ENCODE measurements around the gene FAM163B.

- TF ChIP-seq TCF7L2 (IDR thresholded peaks at IDR 0.05; ENCODE audit: low read depth, low read length) = no peak
- TF ChIP-seq TEAD4 (IDR thresholded peaks at IDR 0.05; ENCODE audit: low read length) = no peak
- TF ChIP-seq TEAD4 (CRISPR knock-in tag; IDR thresholded peaks at IDR 0.05; ENCODE audit: borderline replicate concordance) = no peak
- TF ChIP-seq RAD21 (CRISPR knock-in tag; conservative IDR thresholded peaks at IDR 0.05 in 1 of 2, IDR thresholded peaks at IDR 0.05 in 1 of 2) = no peak
- no peak for TF ChIP-seq CTCF (IDR thresholded peaks at IDR 0.05 in 2 of 3, conservative IDR thresholded peaks at IDR 0.05 in 1 of 3; ENCODE audit: insufficient read depth in 2 of 3, low read depth in 1 of 3, low read length in 3 of 3)
Measured at GRCh38 chr9:133587051-133587450, 22.1 kb downstream of the FAM163B start.

Data from K562 (cell line).